Measurements from ENCODE around the gene KCNH3. TPM values are rescaled to one million over a fixed set of nuclear protein-coding genes. Genes with fewer than 3 reads are reported as not detected.

KCNH3 gene
- polyA plus RNA-seq, 1 donor from 2014 or later: 0.63 TPM

GRCh38 chr12:49540229-49541139, 1.7 kb downstream of the KCNH3 start:
- Histone ChIP-seq H3K9me3 (ENCODE audit: low read length) (no peaks in the 10 kb centered on the region), H3K36me3 (ENCODE audit: insufficient read depth, low read length) (no peaks in the 10 kb centered on the region), H3K27ac (ENCODE audit: low read length) (no peak overlapping the region), H3F3A (ENCODE audit: insufficient read depth, low read length, poor library complexity, severe bottlenecking) (no peaks in the 10 kb centered on the region), H3K4me3 (ENCODE audit: low read length) (no peak overlapping the region), H3K9me2 (ENCODE audit: insufficient read depth, low read length) (no peaks in the 10 kb centered on the region), H3K4me2 (ENCODE audit: low read length) (no peak overlapping the region), H3K79me2 (replicated peaks; ENCODE audit: insufficient read depth, low read length) (no peaks in the 10 kb centered on the region), H3K9ac (ENCODE audit: low read length) (no peak overlapping the region), H4K20me1 (ENCODE audit: insufficient read depth) (no peaks in the 10 kb centered on the region), H2AFZ (ENCODE audit: low read depth, low read length) (no peak overlapping the region), H3K27me3 (ENCODE audit: insufficient read depth, low read depth, low read length) (peaks cover 79% of the 10 kb centered on the region)
- TF ChIP-seq RAD21 (conservative IDR thresholded peaks at IDR 0.05): no peak
- TF ChIP-seq EP300 (conservative IDR thresholded peaks at IDR 0.05; ENCODE audit: poor library complexity, severe bottlenecking): no peak
- TF ChIP-seq REST (IDR thresholded peaks at IDR 0.05; ENCODE audit: borderline replicate concordance): no peak
- no peak for TF ChIP-seq CTCF (IDR thresholded peaks at IDR 0.05; ENCODE audit: poor library complexity, severe bottlenecking)
- no peak for TF ChIP-seq SMC3 (conservative IDR thresholded peaks at IDR 0.05; ENCODE audit: poor library complexity)
- TF ChIP-seq EZH2 (IDR thresholded peaks at IDR 0.05; ENCODE audit: borderline replicate concordance, insufficient read depth, low read length, poor library complexity, severe bottlenecking): no peak
- TF ChIP-seq POLR2AphosphoS5 (IDR thresholded peaks at IDR 0.05): no peak
- no peak for TF ChIP-seq TAF1 (IDR thresholded peaks at IDR 0.05; ENCODE audit: low read depth)
- TF ChIP-seq MXI1 (conservative IDR thresholded peaks at IDR 0.05; ENCODE audit: poor library complexity, severe bottlenecking): no peak

GRCh38 chr12:49541140-49541861, 2.5 kb downstream of the KCNH3 start:
- no peaks in the 10 kb centered on the region for H3K36me3 ChIP-seq (ENCODE audit: insufficient read depth, low read length)
- peaks cover 77% of the 10 kb centered on the region for H3K27me3 ChIP-seq (ENCODE audit: insufficient read depth, low read depth, low read length)
- H3F3A ChIP-seq (ENCODE audit: insufficient read depth, low read length, poor library complexity, severe bottlenecking): no peaks in the 10 kb centered on the region
- TF ChIP-seq EP300 (conservative IDR thresholded peaks at IDR 0.05; ENCODE audit: poor library complexity, severe bottlenecking): no peak
- H3K4me2 ChIP-seq (ENCODE audit: low read length): no peak overlapping the region
- no peak overlapping the region for H3K4me3 ChIP-seq (ENCODE audit: low read length)
- H3K9me3 ChIP-seq (ENCODE audit: low read length): no peaks in the 10 kb centered on the region
- no peaks in the 10 kb centered on the region for H4K20me1 ChIP-seq (ENCODE audit: insufficient read depth)
- H3K9ac ChIP-seq (ENCODE audit: low read length): no peak overlapping the region
- H2AFZ ChIP-seq (ENCODE audit: low read depth, low read length): no peak overlapping the region
- H3K27ac ChIP-seq (ENCODE audit: low read length): no peak overlapping the region
- no peaks in the 10 kb centered on the region for H3K9me2 ChIP-seq (ENCODE audit: insufficient read depth, low read length)
- H3K79me2 ChIP-seq (replicated peaks; ENCODE audit: insufficient read depth, low read length): no peaks in the 10 kb centered on the region
